ENCODE results near the gene SLC27A5. TPM values are rescaled to one million over a fixed set of nuclear protein-coding genes. Genes with fewer than 3 reads are reported as not detected.

SLC27A5 gene
- total and polyA plus RNA-seq, 2 of the 13 experiments (the other 11 are each of a cell fraction or from before 2014, with no cell fraction given): 30.3 to 40.2 TPM

- TF ChIP-seq USF2 (IDR thresholded peaks at IDR 0.05; ENCODE audit: low read depth, low read length) (peak; percentile 94), USF2 (CRISPR knock-in tag; IDR thresholded peaks at IDR 0.05; ENCODE audit: borderline replicate concordance) (peak; percentile 95; the same call in 1 of the 2 replicates), ZNF20 (CRISPR knock-in tag; IDR thresholded peaks at IDR 0.05) (no peak), ZNF782 (CRISPR knock-in tag; IDR thresholded peaks at IDR 0.05; ENCODE audit: borderline replicate concordance) (no peak), STAG1 (CRISPR knock-in tag; IDR thresholded peaks at IDR 0.05) (peak; percentile 26; the same call in 1 of the 2 replicates), DBP (CRISPR knock-in tag; IDR thresholded peaks at IDR 0.05; ENCODE audit: not compliant biosample characterization) (no peak), IRF2 (CRISPR knock-in tag; IDR thresholded peaks at IDR 0.05) (peak; percentile 25; the same call in 1 of the 2 replicates), ZKSCAN8 (CRISPR knock-in tag; IDR thresholded peaks at IDR 0.05; ENCODE audit: borderline replicate concordance) (no peak), HOXA3 (CRISPR knock-in tag; IDR thresholded peaks at IDR 0.05) (peak; percentile 77; the same call in 1 of the 2 replicates), ZBTB33 (CRISPR knock-in tag; IDR thresholded peaks at IDR 0.05) (no peak), RBFOX2 (IDR thresholded peaks at IDR 0.05; ENCODE audit: low read depth, low read length) (peak; percentile 79), SOX5 (CRISPR knock-in tag; IDR thresholded peaks at IDR 0.05; ENCODE audit: borderline replicate concordance) (no peak), TCF12 (IDR thresholded peaks at IDR 0.05) (no peak), TCF12 (CRISPR knock-in tag; IDR thresholded peaks at IDR 0.05) (no peak), ARID4A (CRISPR knock-in tag; IDR thresholded peaks at IDR 0.05; ENCODE audit: borderline replicate concordance) (peak; percentile 97), ONECUT2 (CRISPR knock-in tag; IDR thresholded peaks at IDR 0.05) (no peak), ZNF251 (CRISPR knock-in tag; IDR thresholded peaks at IDR 0.05) (no peak), IKZF5 (CRISPR knock-in tag; IDR thresholded peaks at IDR 0.05) (0 out of 2 replicates have a peak, but pooled peaks have one; percentile 16)
Measured at GRCh38 chr19:58466760-58467589, 44.8 kb downstream of the SLC27A5 start, which contains the start of gene ZNF324 (continued).

Data from HepG2 (cell line).